ENCODE measurements around the gene C16orf96.

The C16orf96 gene

DNA sequence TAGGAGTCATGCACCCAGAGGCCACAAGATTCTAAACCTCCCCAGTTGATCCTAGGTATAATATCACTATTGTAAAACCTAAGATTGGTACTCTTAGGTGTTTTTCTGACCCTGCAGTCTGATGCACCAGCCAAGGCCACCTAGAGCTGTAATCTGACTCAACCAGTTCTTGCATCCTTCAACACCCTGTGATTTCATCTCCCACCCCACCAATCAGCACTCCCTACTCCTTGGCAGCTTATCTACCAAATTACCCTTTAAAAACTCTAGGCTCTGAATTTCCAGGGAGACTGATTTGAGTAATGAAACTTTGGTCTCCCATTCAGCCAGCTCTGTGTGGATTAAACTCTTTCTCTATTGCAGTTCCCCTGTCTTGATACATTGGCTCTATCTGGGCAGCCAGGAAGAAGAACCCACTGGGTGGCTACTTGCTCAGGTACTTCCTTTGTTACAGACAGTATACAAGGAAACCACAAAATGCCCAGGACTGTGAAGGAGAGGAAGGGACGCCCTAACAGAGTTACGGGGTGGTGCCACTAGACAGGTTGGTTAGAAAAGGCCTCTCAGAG is 16.3 kb upstream of the C16orf96 start:
- no peak for DNase-seq (ENCODE audit: low read depth)
- H3K4me3 ChIP-seq (ENCODE audit: low read depth, low read length) = no peak overlapping the region
- TF ChIP-seq, protein P1, sequence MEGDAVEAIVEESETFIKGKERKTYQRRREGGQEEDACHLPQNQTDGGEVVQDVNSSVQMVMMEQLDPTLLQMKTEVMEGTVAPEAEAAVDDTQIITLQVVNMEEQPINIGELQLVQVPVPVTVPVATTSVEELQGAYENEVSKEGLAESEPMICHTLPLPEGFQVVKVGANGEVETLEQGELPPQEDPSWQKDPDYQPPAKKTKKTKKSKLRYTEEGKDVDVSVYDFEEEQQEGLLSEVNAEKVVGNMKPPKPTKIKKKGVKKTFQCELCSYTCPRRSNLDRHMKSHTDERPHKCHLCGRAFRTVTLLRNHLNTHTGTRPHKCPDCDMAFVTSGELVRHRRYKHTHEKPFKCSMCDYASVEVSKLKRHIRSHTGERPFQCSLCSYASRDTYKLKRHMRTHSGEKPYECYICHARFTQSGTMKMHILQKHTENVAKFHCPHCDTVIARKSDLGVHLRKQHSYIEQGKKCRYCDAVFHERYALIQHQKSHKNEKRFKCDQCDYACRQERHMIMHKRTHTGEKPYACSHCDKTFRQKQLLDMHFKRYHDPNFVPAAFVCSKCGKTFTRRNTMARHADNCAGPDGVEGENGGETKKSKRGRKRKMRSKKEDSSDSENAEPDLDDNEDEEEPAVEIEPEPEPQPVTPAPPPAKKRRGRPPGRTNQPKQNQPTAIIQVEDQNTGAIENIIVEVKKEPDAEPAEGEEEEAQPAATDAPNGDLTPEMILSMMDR (IDR thresholded peaks at IDR 0.05; ENCODE audit: insufficient read depth, low read depth, low read length, missing control alignments) = no peak

DNA sequence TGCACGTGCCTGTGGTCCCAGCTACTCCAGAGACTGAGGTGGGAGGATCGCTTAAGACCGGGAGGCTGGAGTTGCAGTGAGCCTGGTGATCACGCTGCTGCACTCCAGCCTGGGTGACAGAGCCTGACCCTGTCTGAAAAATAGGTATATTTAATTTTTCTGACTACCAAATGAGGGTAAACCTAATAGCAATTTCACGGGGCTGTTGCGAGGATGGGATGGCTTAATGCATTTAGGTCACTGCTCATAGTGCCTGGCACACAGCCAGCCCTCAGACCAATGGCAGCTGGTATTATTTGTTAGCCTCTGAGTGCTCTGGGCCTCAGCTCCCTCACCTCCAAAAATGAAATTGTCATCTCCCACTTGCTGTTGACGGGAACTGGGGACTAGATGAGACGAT is 11.7 kb upstream of the C16orf96 start:
- TF ChIP-seq, protein P1 (IDR thresholded peaks at IDR 0.05; ENCODE audit: insufficient read depth, low read depth, low read length, missing control alignments) = no peak
- no peak overlapping the region for H3K4me3 ChIP-seq (ENCODE audit: low read depth, low read length)
- DNase-seq (ENCODE audit: low read depth) = no peak

DNA sequence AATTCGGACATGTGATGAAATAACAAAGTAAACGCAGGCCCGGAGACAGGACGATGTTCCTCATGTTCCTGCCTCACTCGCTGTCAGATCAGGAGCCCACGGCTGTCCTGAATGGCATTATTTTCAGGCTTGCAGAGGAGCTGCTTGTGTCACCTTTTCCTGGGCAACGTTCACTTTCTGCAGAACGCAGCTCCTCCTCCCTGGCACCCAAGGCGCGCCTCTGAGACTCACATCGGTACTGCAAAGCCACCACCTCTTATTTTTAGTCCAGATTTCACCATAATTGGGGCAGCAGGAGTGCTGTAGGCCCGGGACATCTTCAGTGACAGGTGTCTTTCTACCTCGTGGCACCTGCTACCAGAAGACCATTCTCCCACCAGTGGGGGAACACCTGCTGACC is 8.0 kb upstream of the C16orf96 start:
- no peak for DNase-seq (ENCODE audit: low read depth)
- H3K4me3 ChIP-seq (ENCODE audit: low read depth, low read length) = no peak overlapping the region
- TF ChIP-seq, protein P1 (IDR thresholded peaks at IDR 0.05; ENCODE audit: insufficient read depth, low read depth, low read length, missing control alignments) = no peak

DNA sequence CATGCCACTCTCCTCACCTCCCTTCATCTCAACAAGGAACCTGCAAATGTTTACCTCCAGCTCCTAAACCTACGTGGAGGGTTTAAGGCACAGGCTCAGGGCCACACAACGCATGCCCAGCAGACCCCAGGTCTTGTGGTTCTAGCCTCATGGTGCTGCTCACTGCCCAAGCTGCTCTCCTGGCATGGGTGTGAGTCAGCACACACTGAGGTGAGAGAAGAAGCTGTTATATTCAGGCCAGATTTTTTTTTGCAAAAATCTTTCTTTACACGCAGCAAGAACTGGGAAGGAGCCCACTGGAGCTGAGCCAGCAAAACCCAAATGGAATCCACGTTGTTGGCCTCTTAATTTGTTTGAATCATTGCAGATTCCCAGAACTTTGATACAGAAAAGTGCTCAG is 5.5 kb upstream of the C16orf96 start:
- no peak overlapping the region for H3K4me3 ChIP-seq (ENCODE audit: low read depth, low read length)
- no peak for DNase-seq (ENCODE audit: low read depth)
- TF ChIP-seq, protein P1 (IDR thresholded peaks at IDR 0.05; ENCODE audit: insufficient read depth, low read depth, low read length, missing control alignments) = no peak

DNA sequence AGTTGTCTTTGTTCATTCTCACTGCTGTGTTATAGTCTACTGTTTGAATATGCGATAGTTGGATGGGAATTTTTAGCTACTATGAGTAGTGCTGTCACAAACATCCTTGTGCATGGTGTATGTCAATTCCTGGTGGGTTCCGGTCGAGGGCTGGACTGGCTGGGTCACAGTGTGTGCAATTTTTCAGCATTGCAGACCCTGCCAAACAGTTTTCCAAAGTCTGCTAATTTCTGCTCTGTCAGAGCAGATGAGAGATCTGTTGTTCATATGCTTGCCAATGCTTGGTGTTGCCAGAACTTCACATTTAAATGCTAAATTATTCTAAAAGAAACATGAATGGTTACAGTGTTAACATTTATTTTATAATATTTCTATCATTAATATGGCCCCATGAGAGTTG is 3.6 kb upstream of the C16orf96 start:
- TF ChIP-seq, protein P1 (IDR thresholded peaks at IDR 0.05; ENCODE audit: insufficient read depth, low read depth, low read length, missing control alignments) = no peak
- no peak overlapping the region for H3K4me3 ChIP-seq (ENCODE audit: low read depth, low read length)
- no peak for DNase-seq (ENCODE audit: low read depth)

DNA sequence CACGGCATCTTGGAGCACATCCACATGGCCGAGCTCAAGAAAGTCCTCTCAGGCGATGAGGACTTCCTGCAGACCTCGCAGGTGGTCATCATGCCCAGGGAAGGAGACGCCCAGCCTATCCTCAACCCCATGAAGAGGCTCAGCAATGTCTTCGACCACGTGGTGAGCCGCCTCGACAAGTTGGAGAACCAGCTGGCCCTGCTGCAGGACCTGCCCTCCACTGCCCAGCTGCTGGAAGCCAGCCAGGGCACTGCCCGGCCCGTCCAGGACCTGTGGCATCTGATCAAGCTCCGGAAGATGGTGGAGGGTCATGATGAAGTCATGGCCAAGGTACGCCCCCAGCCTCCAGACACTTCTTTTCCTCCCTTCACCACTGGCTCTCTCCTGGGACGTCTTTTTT is 440 bp downstream of the C16orf96 start:
- DNase-seq (ENCODE audit: low read depth) = no peak
- TF ChIP-seq, protein P1 (IDR thresholded peaks at IDR 0.05; ENCODE audit: insufficient read depth, low read depth, low read length, missing control alignments) = no peak
- H3K4me3 ChIP-seq (ENCODE audit: low read depth, low read length) = no peak overlapping the region

DNA sequence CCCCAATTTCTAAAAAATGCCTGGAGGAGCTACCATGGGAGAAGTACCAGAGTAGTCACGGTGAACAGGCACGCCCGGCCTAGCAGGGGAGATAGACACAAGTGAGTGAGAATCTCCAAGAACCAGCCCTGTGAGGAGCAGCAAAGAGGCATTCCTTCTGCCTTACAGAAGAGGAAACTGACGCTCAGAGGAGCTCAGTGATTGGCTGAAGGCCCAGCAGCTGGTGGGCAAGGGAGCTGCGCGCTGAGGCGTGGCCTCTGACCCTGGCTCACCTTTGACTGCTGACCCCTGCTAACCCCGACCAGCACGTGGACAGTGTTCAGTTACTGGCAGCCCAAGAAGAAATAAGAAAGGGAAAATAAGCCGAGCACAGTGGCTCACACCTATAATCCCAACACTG is 1.8 kb downstream of the C16orf96 start:
- TF ChIP-seq, protein P1 (IDR thresholded peaks at IDR 0.05; ENCODE audit: insufficient read depth, low read depth, low read length, missing control alignments) = no peak
- DNase-seq (ENCODE audit: low read depth) = no peak

More for the DNA sequence above, 1.8 kb downstream of the C16orf96 start:
- H3K4me3 ChIP-seq (ENCODE audit: low read depth, low read length) = no peak overlapping the region
